WTC11 (cell line): ENCODE measurements around the gene ZNF540. TPM values are rescaled to one million over a fixed set of nuclear protein-coding genes. Genes with fewer than 3 reads are reported as not detected.

Source experiments
- ATAC-seq: fragments of 200-7000 bp; cut with Tn5 transposase; 2 replicates; pipeline ENCODE4 v1.10.0; 2021; ENCODE audit warnings: mild to moderate bottlenecking, moderate library complexity
- Bru-seq: library from RNA; stranded (reverse); fragments of 400-500 nt; gene quantifications from one replicate; lab custom pipeline; 2021; lab: Mats Ljungman, UMichigan
- CTCF ChIA-PET: fragments of 300-600 bp; sonication (Branson Sonifier 250); formaldehyde crosslinking; loops from one replicate; lab custom pipeline; 2021; ENCODE audit warnings: antibody characterized with exemption; lab: Charles Lee
- POLR2A ChIA-PET: fragments of 350-600 bp; sonication (Branson Sonifier 250); formaldehyde crosslinking; loops from one replicate; lab custom pipeline; 2021; ENCODE audit warnings: antibody characterized with exemption; lab: Charles Lee
- DNase-seq: peaks from one replicate; pipeline ENCODE4 v3.0.0; 2021; ENCODE audit warnings: low spot score
- H3K27ac Mint-ChIP-seq: 2 replicates; pipeline ENCODE4 v1.8.0; 2021; ENCODE audit warnings: mixed read lengths
- H3K27me3 Mint-ChIP-seq: 2 replicates; pipeline ENCODE4 v1.8.0; 2021; ENCODE audit warnings: low read depth, mild to moderate bottlenecking, moderate library complexity, mixed read lengths
- H3K36me3 Mint-ChIP-seq: 2 replicates; pipeline ENCODE4 v1.8.0; 2021; ENCODE audit warnings: mixed read lengths
- H3K4me1 Mint-ChIP-seq: 2 replicates; pipeline ENCODE4 v1.8.0; 2022; ENCODE audit warnings: mixed read lengths
- H3K4me3 Mint-ChIP-seq: 2 replicates; pipeline ENCODE4 v1.8.0; 2021; ENCODE audit warnings: mild to moderate bottlenecking, moderate library complexity, mixed read lengths
- H3K9me3 Mint-ChIP-seq: 2 replicates; pipeline ENCODE4 v1.8.0; 2021; ENCODE audit warnings: mixed read lengths
- AR ChIP-seq: fragments of 250-450 bp; sonication (Bioruptor Pico); IDR thresholded peaks from 2 replicates; pipeline ENCODE4 v1.9.0; 2021; ENCODE audit warnings: mild to moderate bottlenecking
- CREB1 ChIP-seq: sonication (generic); formaldehyde crosslinking; IDR thresholded peaks from 2 replicates; pipeline ENCODE4 v1.8.0; 2023; ENCODE audit warnings: mild to moderate bottlenecking, missing genetic modification reagents
- ELF4 ChIP-seq: sonication (generic); formaldehyde crosslinking; IDR thresholded peaks from 2 replicates; pipeline ENCODE4 v1.8.1; 2022; ENCODE audit warnings: low read depth, mild to moderate bottlenecking, moderate library complexity, missing genetic modification reagents
- ERG ChIP-seq: fragments of 250-450 bp; sonication (Bioruptor Pico); IDR thresholded peaks from 2 replicates; pipeline ENCODE4 v1.8.0; 2021; ENCODE audit warnings: mild to moderate bottlenecking
- ETV6 ChIP-seq: sonication (generic); formaldehyde crosslinking; IDR thresholded peaks from 2 replicates; pipeline ENCODE4 v1.8.1; 2022; ENCODE audit warnings: mild to moderate bottlenecking, missing genetic modification reagents
- FOXP4 ChIP-seq: sonication (generic); formaldehyde crosslinking; IDR thresholded peaks from 2 replicates; pipeline ENCODE4 v1.8.0; 2022; ENCODE audit warnings: mild to moderate bottlenecking, missing genetic modification reagents
- GRHL2 ChIP-seq: fragments of 250-450 bp; sonication (Bioruptor Pico); IDR thresholded peaks from 2 replicates; pipeline ENCODE4 v1.8.0; 2022; ENCODE audit warnings: mild to moderate bottlenecking, moderate library complexity; ENCODE audit not compliant: insufficient replicate concordance, severe bottlenecking
- MYBL2 ChIP-seq: sonication (generic); formaldehyde crosslinking; IDR thresholded peaks from 2 replicates; pipeline ENCODE4 v1.8.1; 2023; ENCODE audit warnings: mild to moderate bottlenecking, moderate library complexity, missing genetic modification reagents
- NFE2L1 ChIP-seq: sonication (generic); formaldehyde crosslinking; IDR thresholded peaks from 2 replicates; pipeline ENCODE4 v1.8.1; 2023; ENCODE audit warnings: missing genetic modification reagents
- NR2C2 ChIP-seq: sonication (generic); formaldehyde crosslinking; IDR thresholded peaks from 2 replicates; pipeline ENCODE4 v1.8.0; 2022; ENCODE audit warnings: mild to moderate bottlenecking, missing genetic modification reagents
- OVOL2 ChIP-seq: fragments of 250-450 bp; sonication (Bioruptor Pico); IDR thresholded peaks from 2 replicates; pipeline ENCODE4 v1.9.0; 2021; ENCODE audit warnings: mild to moderate bottlenecking, borderline replicate concordance
- PRRX2 ChIP-seq: fragments of 250-450 bp; sonication (Bioruptor Pico); IDR thresholded peaks from 2 replicates; pipeline ENCODE4 v1.8.0; 2021; ENCODE audit warnings: mild to moderate bottlenecking
- SMAD4 ChIP-seq: sonication (generic); formaldehyde crosslinking; IDR thresholded peaks from 2 replicates; pipeline ENCODE4 v1.8.0; 2022; ENCODE audit warnings: mild to moderate bottlenecking, missing genetic modification reagents
- SP1 ChIP-seq: sonication (generic); formaldehyde crosslinking; conservative IDR thresholded peaks from 2 replicates; pipeline ENCODE4 v1.8.1; 2022; ENCODE audit warnings: missing genetic modification reagents
- ZBTB21 ChIP-seq: sonication (generic); formaldehyde crosslinking; IDR thresholded peaks from 2 replicates; pipeline ENCODE4 v1.8.1; 2023; ENCODE audit warnings: mild to moderate bottlenecking, missing genetic modification reagents, borderline replicate concordance
- ZNF121 ChIP-seq: sonication (generic); formaldehyde crosslinking; IDR thresholded peaks from 2 replicates; pipeline ENCODE4 v1.8.0; 2023; ENCODE audit warnings: missing genetic modification reagents
- ZNF263 ChIP-seq: sonication (generic); formaldehyde crosslinking; IDR thresholded peaks from 2 replicates; pipeline ENCODE4 v1.8.1; 2022; ENCODE audit warnings: low read depth, mild to moderate bottlenecking, moderate library complexity, missing genetic modification reagents
- ZNF423 ChIP-seq: fragments of 250-450 bp; sonication (Bioruptor Pico); IDR thresholded peaks from 2 replicates; pipeline ENCODE4 v2.1.2; 2022; ENCODE audit warnings: mild to moderate bottlenecking, moderate library complexity
- ZNF425 ChIP-seq: fragments of 250-450 bp; sonication (Bioruptor Pico); conservative IDR thresholded peaks from 2 replicates; pipeline ENCODE4 v1.9.0; 2021; ENCODE audit warnings: mild to moderate bottlenecking
- long read RNA-seq, 3 experiments: library from RNA in 1 of 3; library from capped mRNA in 1 of 3; library from polyadenylated mRNA in 1 of 3; unstranded in 2 of 3; stranded (forward) in 1 of 3; transcript quantifications; one replicate each; pipeline ENCODE4 v2.0.0, GENCODE V29; 2021
- total RNA-seq: library from RNA; stranded (reverse); gene quantifications from 3 replicates; pipeline ENCODE4 v1.2.3, GENCODE V29; 2021
- TF ChIP-seq, protein P1 (sequence below): sonication (generic); formaldehyde crosslinking; IDR thresholded peaks from 2 replicates; pipeline ENCODE4 v1.8.1; 2022; ENCODE audit warnings: mild to moderate bottlenecking, moderate library complexity, missing genetic modification reagents
- TF ChIP-seq, protein P2 (sequence below): fragments of 250-450 bp; sonication (Bioruptor Pico); IDR thresholded peaks from 2 replicates; pipeline ENCODE4 v1.9.0; 2021; ENCODE audit warnings: moderate library complexity, mild to moderate bottlenecking, inconsistent platforms, borderline replicate concordance
- TF ChIP-seq, protein P3 (sequence below): sonication (generic); formaldehyde crosslinking; IDR thresholded peaks from 2 replicates; pipeline ENCODE4 v1.8.1; 2023; ENCODE audit warnings: mild to moderate bottlenecking, missing genetic modification reagents, moderate library complexity
- TF ChIP-seq, protein P4 (sequence below): fragments of 200-600 bp; IDR thresholded peaks from 2 replicates; pipeline ENCODE4 v1.8.0; 2022; ENCODE audit warnings: antibody characterized with exemption

ZNF540 gene
- 0.07 to 0.53 TPM (median 0.28 TPM) in 3 replicates for total RNA-seq
- Bru-seq, nascent RNA, result percentile 30 among the genes with signal in this experiment
- long read RNA-seq, experiment 1, partial matches to known transcripts, result 0 of 3 reads
- long read RNA-seq, experiment 1, other reads (novel, unspliced or antisense), result 2 of 3 reads
- long read RNA-seq, experiment 2, partial matches to known transcripts, result 0 of 1 reads
- long read RNA-seq, experiment 2, other reads (novel, unspliced or antisense), result 0 of 1 reads
- long read RNA-seq, experiment 3, result 0 reads

DNA sequence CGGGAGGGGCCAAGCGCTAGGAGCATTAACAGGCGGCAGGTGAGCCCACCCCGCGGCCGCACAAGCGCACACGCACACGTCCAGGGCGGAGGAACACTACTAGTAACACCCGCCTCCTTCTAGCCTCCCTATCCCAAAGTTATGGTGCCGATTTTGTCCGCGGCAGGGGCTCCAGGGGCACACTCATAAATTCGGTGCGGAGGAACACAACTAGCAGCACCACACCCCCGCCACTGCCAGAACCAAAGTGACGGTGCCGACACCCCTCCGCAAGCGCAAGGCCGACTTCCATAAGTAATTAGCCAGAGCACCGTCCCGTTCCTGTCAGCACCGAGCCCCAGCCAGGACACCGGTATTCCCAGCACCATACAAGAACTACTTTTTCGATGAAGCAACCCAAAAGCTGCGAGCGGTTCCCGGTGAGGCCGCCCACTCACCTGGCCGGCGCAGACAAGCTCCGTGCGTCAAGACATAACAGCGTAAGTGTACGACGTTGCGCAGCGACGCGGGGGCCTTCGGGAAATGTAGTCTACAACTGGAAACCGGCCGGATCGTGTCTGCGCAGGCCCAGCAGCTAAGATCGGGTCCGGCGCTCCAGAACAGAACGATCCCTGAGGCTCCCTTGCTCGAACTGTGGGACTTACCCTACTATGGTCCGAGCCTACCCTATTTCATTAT, at the start of gene ZNF540, which contains the start of gene ZNF571:
TSS of gene ZNF540 (plus strand) at position 573 of the 678 bp plus-strand sequence. CDS start 3,572 bp downstream, outside the sequence.
TSS of gene ZNF571 (minus strand) at position 489 of the 678 bp plus-strand sequence. CDS start 8,116 bp downstream, outside the sequence.
- Mint-ChIP-seq H3K4me1 (peaks cover 14% of the 10 kb centered on the region), H3K27ac (peak within 1 kb of the TSS; percentile 98), H3K4me3 (peak within 1 kb of the TSS; percentile 94), H3K9me3 (peaks cover 12% of the 10 kb centered on the region), H3K36me3 (peaks cover 10% of the 10 kb centered on the region), H3K27me3 (peaks cover 28% of the 10 kb centered on the region)
- peak; percentile 94 for DNase-seq
- peak; percentile 97 for ATAC-seq
- ChIA-PET POLR2A (interaction anchor here (0.6 to 2.4 kb wide), 11 partner anchors 11 to 377 kb away, joined by 3 to 13 read pairs (median 4); partner anchors contain the start of genes ZNF527, ZNF569, ZNF570 and ZNF573), CTCF (interaction anchor here (0.6 to 2.0 kb wide), 9 partner anchors 11 to 305 kb away, joined by 3 to 11 read pairs (median 4); partner anchors contain the start of genes ZNF527, ZNF570, ZNF573 and ZNF607)
- TF ChIP-seq ERG (CRISPR knock-in tag) (no peak), ZNF423 (CRISPR knock-in tag) (no peak), OVOL2 (CRISPR knock-in tag) (no peak), SP1 (CRISPR knock-in tag) (peak; percentile 29; the same call in 1 of the 2 replicates), ZNF121 (CRISPR knock-in tag) (no peak), GRHL2 (CRISPR knock-in tag) (no peak), PRRX2 (CRISPR knock-in tag) (no peak), AR (no peak), NFE2L1 (CRISPR knock-in tag) (no peak), ZNF263 (CRISPR knock-in tag) (no peak), ETV6 (no peak), ZBTB21 (no peak; the same call in 1 of the 2 replicates), SMAD4 (CRISPR knock-in tag) (no peak), NR2C2 (CRISPR knock-in tag) (no peak), CREB1 (CRISPR knock-in tag) (no peak), ZNF425 (CRISPR knock-in tag) (no peak), FOXP4 (CRISPR knock-in tag) (no peak), ELF4 (CRISPR knock-in tag) (no peak), MYBL2 (CRISPR knock-in tag) (no peak)
- TF ChIP-seq, protein P1, sequence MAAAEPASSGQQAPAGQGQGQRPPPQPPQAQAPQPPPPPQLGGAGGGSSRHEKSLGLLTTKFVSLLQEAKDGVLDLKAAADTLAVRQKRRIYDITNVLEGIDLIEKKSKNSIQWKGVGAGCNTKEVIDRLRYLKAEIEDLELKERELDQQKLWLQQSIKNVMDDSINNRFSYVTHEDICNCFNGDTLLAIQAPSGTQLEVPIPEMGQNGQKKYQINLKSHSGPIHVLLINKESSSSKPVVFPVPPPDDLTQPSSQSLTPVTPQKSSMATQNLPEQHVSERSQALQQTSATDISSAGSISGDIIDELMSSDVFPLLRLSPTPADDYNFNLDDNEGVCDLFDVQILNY (CRISPR knock-in tag), result 0 out of 2 replicates have a peak, but pooled peaks have one; percentile 45
- TF ChIP-seq, protein P2, sequence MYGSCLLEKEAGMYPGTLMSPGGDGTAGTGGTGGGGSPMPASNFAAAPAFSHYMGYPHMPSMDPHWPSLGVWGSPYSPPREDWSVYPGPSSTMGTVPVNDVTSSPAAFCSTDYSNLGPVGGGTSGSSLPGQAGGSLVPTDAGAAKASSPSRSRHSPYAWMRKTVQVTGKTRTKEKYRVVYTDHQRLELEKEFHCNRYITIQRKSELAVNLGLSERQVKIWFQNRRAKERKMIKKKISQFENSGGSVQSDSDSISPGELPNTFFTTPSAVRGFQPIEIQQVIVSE (CRISPR knock-in tag), result no peak
- TF ChIP-seq, protein P3, sequence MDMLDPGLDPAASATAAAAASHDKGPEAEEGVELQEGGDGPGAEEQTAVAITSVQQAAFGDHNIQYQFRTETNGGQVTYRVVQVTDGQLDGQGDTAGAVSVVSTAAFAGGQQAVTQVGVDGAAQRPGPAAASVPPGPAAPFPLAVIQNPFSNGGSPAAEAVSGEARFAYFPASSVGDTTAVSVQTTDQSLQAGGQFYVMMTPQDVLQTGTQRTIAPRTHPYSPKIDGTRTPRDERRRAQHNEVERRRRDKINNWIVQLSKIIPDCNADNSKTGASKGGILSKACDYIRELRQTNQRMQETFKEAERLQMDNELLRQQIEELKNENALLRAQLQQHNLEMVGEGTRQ (CRISPR knock-in tag), result no peak
- TF ChIP-seq, protein P4, sequence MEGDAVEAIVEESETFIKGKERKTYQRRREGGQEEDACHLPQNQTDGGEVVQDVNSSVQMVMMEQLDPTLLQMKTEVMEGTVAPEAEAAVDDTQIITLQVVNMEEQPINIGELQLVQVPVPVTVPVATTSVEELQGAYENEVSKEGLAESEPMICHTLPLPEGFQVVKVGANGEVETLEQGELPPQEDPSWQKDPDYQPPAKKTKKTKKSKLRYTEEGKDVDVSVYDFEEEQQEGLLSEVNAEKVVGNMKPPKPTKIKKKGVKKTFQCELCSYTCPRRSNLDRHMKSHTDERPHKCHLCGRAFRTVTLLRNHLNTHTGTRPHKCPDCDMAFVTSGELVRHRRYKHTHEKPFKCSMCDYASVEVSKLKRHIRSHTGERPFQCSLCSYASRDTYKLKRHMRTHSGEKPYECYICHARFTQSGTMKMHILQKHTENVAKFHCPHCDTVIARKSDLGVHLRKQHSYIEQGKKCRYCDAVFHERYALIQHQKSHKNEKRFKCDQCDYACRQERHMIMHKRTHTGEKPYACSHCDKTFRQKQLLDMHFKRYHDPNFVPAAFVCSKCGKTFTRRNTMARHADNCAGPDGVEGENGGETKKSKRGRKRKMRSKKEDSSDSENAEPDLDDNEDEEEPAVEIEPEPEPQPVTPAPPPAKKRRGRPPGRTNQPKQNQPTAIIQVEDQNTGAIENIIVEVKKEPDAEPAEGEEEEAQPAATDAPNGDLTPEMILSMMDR, result no peak
